NCI-H748 (cell line): ENCODE measurements around the gene NFIB.

Source experiments
- DNase-seq: peaks from one replicate; lab custom pipeline; 2025; ENCODE audit not compliant: unreplicated experiment; lab: John Stamatoyannopoulos, UW

Gene NFIB

DNA sequence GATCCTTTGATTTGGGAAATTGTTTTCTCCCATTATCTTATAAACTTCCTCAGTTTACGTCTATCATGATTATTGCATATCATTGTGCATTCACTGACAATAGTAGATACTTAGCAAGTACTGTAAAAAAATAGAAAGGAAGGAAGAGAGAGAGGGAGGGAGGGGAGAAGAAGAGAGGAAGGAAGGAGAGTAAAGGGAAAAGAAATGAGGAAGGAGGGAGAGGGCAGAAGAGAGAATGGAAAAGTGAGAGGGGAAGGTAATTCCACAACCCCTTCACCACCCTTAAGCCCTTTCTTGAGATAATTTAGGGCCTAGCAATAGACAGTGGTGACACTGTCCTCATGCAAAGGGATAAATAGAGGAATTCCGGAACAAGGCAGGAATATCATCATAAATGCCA is 64.4 kb downstream of the NFIB start:
- DNase-seq: no peak

DNA sequence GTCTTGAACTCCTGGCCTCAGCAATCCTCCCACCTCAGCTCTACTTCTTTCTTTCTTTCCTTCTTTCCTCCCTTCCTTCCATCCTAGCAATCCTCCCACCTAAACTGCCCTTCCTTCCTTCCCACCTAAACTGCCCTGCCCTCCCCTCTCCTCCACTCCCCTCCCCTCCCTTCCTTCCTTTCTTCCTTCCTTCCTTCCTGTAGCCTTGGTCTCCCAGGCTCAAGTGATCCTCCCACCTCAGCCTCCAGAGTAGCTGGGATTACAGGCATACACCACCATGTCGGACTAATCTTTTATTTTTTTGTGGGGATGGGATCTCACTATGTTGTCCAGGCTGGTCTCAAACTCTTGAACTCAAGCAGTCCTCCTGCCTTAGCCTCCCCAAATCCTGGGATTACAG is 65.8 kb downstream of the NFIB start:
- no peak for DNase-seq

GRCh38 chr9:14247577-14247976 is 66.4 kb downstream of the NFIB start:
- DNase-seq: no peak

DNA sequence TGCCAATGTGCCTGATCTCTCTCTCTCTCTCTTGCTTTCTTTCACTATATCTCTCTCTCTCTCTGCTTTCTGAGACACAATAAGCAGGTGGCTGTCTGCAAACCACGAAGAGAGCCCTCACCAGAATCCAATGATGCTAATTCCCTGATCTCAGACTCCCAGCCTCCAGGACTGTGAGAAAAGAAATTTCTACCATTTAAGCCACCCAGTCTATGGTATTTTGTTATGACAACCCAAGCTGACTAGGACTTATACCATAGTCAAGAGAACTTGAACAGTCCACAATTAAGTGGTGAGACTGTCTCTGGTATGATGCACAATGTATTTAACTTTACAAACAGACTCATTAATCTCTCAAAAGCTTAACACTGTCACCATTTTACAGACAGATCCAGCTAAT is 67.0 kb downstream of the NFIB start:
- DNase-seq: no peak

DNA sequence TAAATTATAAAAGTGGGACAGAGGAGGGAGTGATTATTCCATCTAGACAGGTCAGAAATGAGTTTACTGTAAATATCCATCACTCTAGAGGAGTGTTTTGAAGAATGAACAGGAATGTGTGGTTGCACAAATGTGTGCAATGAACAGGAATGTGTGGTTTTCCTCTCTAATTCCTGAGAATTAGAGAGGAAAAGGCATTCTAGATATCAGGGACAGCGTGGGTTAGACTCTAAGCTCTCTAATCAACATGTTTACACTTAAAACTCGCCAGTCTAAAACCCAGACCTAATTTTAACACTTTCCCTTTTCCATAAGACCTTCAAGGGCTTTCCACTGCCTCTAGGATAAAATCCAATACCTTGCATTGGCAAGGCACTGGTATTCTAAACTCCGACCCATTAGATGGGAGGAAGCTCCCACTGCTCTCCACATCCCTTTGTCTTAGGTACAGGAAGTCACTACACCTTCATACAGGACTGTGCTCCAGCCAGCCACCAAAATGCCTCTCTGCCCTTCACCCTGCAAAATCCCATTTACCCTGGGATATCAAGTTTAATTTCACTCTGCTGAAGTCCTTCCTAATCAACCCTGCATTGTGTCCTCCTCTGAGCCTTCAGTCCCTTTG is 67.9 kb downstream of the NFIB start:
- DNase-seq: no peak

- no peak for DNase-seq
Observed at GRCh38 chr9:14243514-14244042, 70.4 kb downstream of the NFIB start.

- no peak for DNase-seq
Observed at GRCh38 chr9:14242150-14242805, 71.7 kb downstream of the NFIB start.

- no peak for DNase-seq
Observed at GRCh38 chr9:14240537-14240936, 73.4 kb downstream of the NFIB start.

GRCh38 chr9:14238518-14238917 is 75.4 kb downstream of the NFIB start:
- no peak for DNase-seq

DNA sequence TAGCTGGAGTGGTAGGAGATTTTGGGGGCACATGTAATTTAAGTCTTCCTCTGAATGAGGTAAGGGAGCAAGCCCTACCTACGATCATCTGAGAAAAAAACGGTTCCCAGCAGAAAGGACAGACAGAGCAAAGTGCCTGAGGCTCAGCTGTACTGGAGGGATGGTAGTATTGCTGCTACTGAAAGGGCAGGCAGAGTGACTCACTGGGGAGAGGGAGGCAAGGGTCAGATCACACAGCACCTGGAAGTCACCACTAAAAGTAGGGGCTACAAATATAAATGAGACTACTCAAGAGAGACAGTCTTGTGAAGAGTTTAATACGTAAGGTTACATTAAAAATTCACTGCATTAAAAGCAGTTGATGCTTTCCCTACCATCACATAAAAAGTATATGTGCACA is 75.9 kb downstream of the NFIB start:
- DNase-seq: no peak

GRCh38 chr9:14236591-14236990 is 77.3 kb downstream of the NFIB start:
- no peak for DNase-seq

GRCh38 chr9:14232111-14232510 is 81.8 kb downstream of the NFIB start:
- DNase-seq: peak; percentile 19

- DNase-seq: no peak
Observed at GRCh38 chr9:14231196-14231990, 82.5 kb downstream of the NFIB start.

GRCh38 chr9:14228602-14229001 is 85.3 kb downstream of the NFIB start:
- no peak for DNase-seq

DNA sequence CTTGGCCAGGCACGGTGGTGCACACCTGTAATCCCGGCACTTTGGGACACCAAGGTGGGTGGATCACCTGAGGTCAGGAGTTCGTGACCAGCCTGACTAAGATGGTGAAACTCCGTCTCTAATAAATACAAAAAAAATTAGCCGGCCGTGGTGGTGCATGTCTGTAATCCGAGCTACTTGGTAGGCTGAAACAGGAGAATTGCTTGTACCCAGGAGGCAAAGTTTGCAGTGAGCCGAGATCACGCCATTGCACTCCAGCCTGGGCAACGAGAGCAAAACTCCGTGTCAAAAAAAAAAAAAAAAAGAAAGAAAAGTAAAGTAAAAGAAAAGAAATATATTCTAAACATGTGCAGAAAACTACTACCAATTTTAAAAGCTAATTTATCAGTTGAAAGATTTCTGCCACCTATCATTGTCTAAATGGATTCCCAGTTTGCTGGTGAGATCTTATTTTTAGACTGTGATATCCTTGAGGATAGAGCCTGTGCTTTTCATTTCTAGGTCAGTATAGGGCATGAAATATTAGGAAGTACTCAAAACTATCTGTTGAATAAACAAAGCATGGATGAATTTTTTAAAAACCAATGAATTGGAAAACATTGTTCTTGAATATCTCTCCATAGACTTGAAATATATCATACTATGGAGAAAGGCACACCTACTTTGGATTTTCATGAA is 86.9 kb downstream of the NFIB start:
- no peak for DNase-seq

GRCh38 chr9:14223081-14223480 is 90.9 kb downstream of the NFIB start:
- no peak for DNase-seq

GRCh38 chr9:14222149-14222835 is 91.6 kb downstream of the NFIB start:
- DNase-seq: no peak

- no peak for DNase-seq
Observed at GRCh38 chr9:14221558-14221957, 92.4 kb downstream of the NFIB start.

DNA sequence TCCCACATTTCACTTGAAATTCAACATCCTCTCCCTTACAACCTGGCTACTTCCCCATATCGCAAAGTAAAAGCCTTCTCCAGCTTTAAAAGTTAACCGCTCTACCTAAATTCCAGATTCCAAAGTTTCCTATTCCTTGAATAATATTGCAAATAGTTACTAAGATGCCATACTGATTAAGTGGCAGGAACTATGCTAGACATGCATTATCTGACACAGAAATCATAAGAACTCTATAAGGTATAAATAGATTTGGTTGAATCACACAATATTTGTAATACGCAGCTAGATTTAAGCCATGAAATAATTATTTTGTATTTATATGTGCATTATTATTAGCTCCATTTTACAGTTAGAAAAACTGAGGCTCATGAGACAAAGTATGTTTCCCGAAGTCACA is 92.8 kb downstream of the NFIB start:
- no peak for DNase-seq

GRCh38 chr9:14220256-14220655 is 93.7 kb downstream of the NFIB start:
- no peak for DNase-seq

DNA sequence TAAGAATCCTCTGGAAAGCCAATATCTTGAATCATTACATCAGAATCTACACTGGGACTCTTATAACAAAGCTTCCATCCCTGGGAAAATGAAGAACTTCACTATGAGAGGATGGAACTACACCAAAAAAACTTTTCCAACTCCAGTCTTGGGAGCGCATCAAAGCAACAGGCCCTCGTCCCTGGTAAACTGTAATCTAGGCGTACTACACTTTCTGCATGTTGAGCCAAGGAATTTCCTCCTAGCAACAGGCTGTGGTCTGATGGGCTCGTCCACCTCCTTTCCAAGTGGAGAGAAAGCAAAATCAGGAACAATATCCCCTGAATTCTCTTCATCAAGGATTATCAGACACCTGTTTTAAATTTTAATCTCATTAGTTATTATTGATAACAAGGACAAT is 94.1 kb downstream of the NFIB start:
- no peak for DNase-seq
